ENCODE measurements around the gene TMA16.

- TF ChIP-seq CTCF (conservative IDR thresholded peaks at IDR 0.05 in 1 of 2, IDR thresholded peaks at IDR 0.05 in 1 of 2; ENCODE audit: extremely low read depth in 1 of 2, insufficient read depth in 1 of 2, low read depth in 1 of 2, low read length in 2 of 2) (no peak), EZH2 (IDR thresholded peaks at IDR 0.05; ENCODE audit: borderline replicate concordance, low read length) (no peak)
Measured at GRCh38 chr4:163553146-163553545, 58.7 kb downstream of the TMA16 start.
